ENCODE measurements around the gene EXT2. TPM values are rescaled to one million over a fixed set of nuclear protein-coding genes. Genes with fewer than 3 reads are reported as not detected.

EXT2 gene
- total RNA-seq, 3 donors from 2014 or later = 82.1 to 108 (median 96.9) TPM

DNA sequence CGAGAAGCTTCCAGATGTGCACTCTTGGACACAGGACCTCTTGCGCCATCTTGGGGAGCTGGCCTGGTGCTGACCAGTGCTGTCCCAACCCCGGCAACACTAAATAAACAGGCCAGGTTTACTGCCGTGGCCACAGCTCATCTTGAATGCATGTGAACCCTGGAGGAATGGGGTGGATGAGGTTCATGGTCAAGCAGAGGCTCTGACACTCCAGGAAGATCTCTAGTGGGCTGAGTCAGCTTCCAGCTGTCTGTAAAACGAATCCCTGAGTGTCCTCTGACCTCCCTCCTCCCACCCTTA lies 162.7 kb downstream of the EXT2 start:
- Histone ChIP-seq H3K4me1 (no peaks in the 10 kb centered on the region), H3K27ac (peak overlapping the region in 1 of 2 donors; percentile 69), H3K9me3 (peaks cover 4 to 5% of the 10 kb centered on the region in 2 donors), H3K27me3 (no peaks in the 10 kb centered on the region), H3K36me3 (no peaks in the 10 kb centered on the region), H3K4me3 (no peak overlapping the region)
- intact Hi-C loops (cut with DNase I; ENCODE audit: low total_unique reads) = no loop called here
- TF ChIP-seq POLR2A (IDR thresholded peaks at IDR 0.05) (no peak), POLR2AphosphoS5 (IDR thresholded peaks at IDR 0.05) (no peak)
- TF ChIP-seq, protein P1, sequence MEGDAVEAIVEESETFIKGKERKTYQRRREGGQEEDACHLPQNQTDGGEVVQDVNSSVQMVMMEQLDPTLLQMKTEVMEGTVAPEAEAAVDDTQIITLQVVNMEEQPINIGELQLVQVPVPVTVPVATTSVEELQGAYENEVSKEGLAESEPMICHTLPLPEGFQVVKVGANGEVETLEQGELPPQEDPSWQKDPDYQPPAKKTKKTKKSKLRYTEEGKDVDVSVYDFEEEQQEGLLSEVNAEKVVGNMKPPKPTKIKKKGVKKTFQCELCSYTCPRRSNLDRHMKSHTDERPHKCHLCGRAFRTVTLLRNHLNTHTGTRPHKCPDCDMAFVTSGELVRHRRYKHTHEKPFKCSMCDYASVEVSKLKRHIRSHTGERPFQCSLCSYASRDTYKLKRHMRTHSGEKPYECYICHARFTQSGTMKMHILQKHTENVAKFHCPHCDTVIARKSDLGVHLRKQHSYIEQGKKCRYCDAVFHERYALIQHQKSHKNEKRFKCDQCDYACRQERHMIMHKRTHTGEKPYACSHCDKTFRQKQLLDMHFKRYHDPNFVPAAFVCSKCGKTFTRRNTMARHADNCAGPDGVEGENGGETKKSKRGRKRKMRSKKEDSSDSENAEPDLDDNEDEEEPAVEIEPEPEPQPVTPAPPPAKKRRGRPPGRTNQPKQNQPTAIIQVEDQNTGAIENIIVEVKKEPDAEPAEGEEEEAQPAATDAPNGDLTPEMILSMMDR (IDR thresholded peaks at IDR 0.05) = no peak
- no peak for DNase-seq (ENCODE audit: low spot score in 2 of 2)

DNA sequence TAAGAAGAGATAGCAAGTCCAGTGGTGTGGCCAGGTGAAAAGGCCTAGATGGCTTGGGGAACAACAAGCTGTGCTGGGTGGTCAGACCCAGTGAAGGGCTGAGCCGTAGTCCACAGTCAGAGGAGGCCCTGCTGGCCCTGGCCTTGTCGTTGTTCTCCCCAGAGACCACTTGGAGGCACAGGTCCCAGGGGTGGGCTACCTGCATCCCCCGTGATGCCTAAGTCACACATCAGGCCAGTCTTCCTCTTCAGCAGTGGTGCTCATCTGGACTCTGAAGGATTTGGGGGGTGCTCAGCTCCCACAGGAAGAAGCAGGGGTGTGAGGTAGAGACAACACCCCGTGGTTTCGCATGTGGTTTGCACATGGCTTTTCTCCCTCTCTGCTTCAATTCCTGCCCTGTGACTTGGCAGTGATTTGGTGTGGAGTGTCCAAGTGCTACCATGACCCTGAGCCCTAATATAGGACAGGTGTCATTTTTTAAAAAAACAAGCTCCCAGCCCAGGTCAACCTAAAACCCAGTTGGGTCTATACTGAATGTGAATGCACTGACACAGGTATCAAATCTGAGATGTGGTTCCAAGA lies 163.5 kb downstream of the EXT2 start:
- no peaks in the 10 kb centered on the region for H3K27me3 ChIP-seq
- H3K36me3 ChIP-seq = no peaks in the 10 kb centered on the region
- no peak for TF ChIP-seq POLR2AphosphoS5 (IDR thresholded peaks at IDR 0.05)
- TF ChIP-seq, protein P1 (IDR thresholded peaks at IDR 0.05) = no peak
- TF ChIP-seq POLR2A (IDR thresholded peaks at IDR 0.05) = no peak
- no peak for DNase-seq (ENCODE audit: low spot score in 2 of 2)
- peak overlapping the region in 1 of 2 donors; percentile 69 for H3K27ac ChIP-seq
- no peak overlapping the region for H3K4me3 ChIP-seq
- intact Hi-C loops (cut with DNase I; ENCODE audit: low total_unique reads) = no loop called here
- peaks cover 0 to 3% of the 10 kb centered on the region in 2 donors for H3K9me3 ChIP-seq
- no peaks in the 10 kb centered on the region for H3K4me1 ChIP-seq

DNA sequence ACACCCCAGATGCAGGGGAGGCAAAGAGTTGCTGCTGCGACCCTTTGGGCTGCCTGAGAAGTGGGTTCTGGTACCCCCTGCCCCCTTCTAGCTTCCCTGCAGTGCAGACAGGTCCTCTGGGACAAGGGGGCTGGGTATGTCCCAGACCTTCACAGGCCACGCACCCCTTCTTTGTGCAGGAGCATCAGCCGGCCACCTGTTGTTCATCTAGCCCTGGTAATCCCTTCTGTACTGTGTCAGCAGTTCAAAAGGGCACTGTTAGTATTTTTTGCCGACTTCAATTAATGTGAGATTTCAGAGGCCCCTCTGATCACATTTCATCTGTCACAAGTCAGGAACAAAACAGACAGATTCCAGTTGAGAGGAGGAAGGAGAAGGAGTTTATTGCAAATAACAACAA lies 164.6 kb downstream of the EXT2 start:
- H3K4me1 ChIP-seq = no peaks in the 10 kb centered on the region
- H3K9me3 ChIP-seq = no peaks in the 10 kb centered on the region
- peak overlapping the region in 1 of 2 donors; percentile 38 for H3K27ac ChIP-seq
- no peak overlapping the region for H3K4me3 ChIP-seq
- DNase-seq (ENCODE audit: low spot score in 2 of 2) = no peak
- H3K36me3 ChIP-seq = no peaks in the 10 kb centered on the region
- intact Hi-C loops (cut with DNase I; ENCODE audit: low total_unique reads) = loop anchor here (5.0 kb wide), 1 partner anchor 637 kb away; no protein-coding TSS in a partner anchor
- no peaks in the 10 kb centered on the region for H3K27me3 ChIP-seq
- no peak for TF ChIP-seq POLR2AphosphoS5 (IDR thresholded peaks at IDR 0.05)
- TF ChIP-seq, protein P1 (IDR thresholded peaks at IDR 0.05) = no peak
- no peak for TF ChIP-seq POLR2A (IDR thresholded peaks at IDR 0.05)

DNA sequence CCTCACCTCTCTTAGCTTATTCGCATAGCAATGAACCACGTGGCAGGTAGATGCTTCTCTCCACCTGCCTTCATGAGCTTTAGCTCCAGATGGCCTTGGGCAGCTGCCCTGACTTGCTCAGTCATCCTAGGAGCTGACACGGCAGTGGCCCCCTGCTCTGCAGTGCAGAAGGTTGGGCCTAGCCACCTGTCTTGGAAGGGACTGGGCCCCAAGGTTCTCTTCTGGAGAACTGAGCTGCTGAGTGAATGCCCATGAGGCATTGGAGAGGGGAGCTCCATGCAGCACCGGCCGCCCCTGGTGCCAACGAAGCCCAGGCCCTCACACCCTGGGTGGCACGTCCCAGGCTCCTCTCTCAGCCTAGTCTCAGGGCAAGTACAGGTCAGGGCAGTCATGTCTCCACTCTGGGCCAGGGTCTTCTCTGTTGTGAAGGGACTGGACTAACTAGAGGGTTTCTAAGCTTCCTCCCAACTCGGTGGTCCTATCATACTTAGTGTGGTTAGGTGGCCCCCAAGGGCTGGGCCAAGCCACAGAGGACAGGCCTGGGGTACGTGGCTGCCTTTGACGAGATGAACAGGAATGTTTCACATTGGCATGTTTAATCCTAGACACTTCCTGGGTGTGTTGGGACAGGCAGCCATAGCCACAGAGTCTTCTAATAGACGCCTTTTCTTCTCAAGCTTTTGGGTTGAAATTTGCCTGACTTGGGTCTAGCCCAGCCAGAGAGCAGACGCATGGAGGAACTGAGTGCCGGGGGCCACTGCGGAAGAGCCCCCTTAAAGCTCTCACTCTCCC lies 166.5 kb downstream of the EXT2 start:
- peak overlapping the region in 1 of 2 donors; percentile 12 for H3K27ac ChIP-seq
- H3K9me3 ChIP-seq = no peaks in the 10 kb centered on the region
- no peaks in the 10 kb centered on the region for H3K36me3 ChIP-seq
- intact Hi-C loops (cut with DNase I; ENCODE audit: low total_unique reads) = loop anchor here (5.0 kb wide), 1 partner anchor 635 kb away; no protein-coding TSS in a partner anchor
- no peak for DNase-seq (ENCODE audit: low spot score in 2 of 2)
- H3K4me1 ChIP-seq = no peaks in the 10 kb centered on the region
- TF ChIP-seq POLR2A (IDR thresholded peaks at IDR 0.05) (no peak), POLR2AphosphoS5 (IDR thresholded peaks at IDR 0.05) (no peak)
- TF ChIP-seq, protein P1 (IDR thresholded peaks at IDR 0.05) = no peak
- no peak overlapping the region for H3K4me3 ChIP-seq
- H3K27me3 ChIP-seq = no peaks in the 10 kb centered on the region
